GM23338 (cell line): ENCODE results near the gene DAB1. TPM values are rescaled to one million over a fixed set of nuclear protein-coding genes. Genes with fewer than 3 reads are reported as not detected.

Experiments
- ATAC-seq: fragments of 200-7000 bp; cut with Tn5 transposase; 3 replicates; pipeline ENCODE4 v1.9.1; 2020
- DNase-seq: peaks from one replicate; pipeline ENCODE4 v3.0.0-alpha.2; 2015; ENCODE audit warnings: low spot score
- H2AFZ ChIP-seq: fragments of 200-600 bp; sonication (generic); 2 replicates; pipeline ENCODE4 v1.8.0; 2016; ENCODE audit warnings: antibody characterized with exemption, mild to moderate bottlenecking, moderate library complexity
- H3F3A ChIP-seq: fragments of 200-600 bp; sonication (generic); replicated peaks from 2 replicates; pipeline ENCODE4 v1.8.0; 2017; ENCODE audit warnings: antibody characterized with exemption, mixed run types, low read depth
- H3K27ac ChIP-seq: fragments of 200-600 bp; sonication (generic); 2 replicates; pipeline ENCODE4 v1.6.1; 2016; ENCODE audit warnings: low read depth
- H3K27me3 ChIP-seq: fragments of 200-600 bp; sonication (generic); 2 replicates; pipeline ENCODE4 v1.8.0; 2016; ENCODE audit warnings: mild to moderate bottlenecking, mixed run types, moderate library complexity; ENCODE audit not compliant: insufficient read depth
- H3K36me3 ChIP-seq: fragments of 200-600 bp; sonication (generic); 2 replicates; pipeline ENCODE4 v1.8.0; 2016; ENCODE audit warnings: mild to moderate bottlenecking; ENCODE audit not compliant: insufficient read depth
- H3K4me1 ChIP-seq: fragments of 200-600 bp; sonication (generic); 2 replicates; pipeline ENCODE4 v1.8.0; 2016; ENCODE audit warnings: mild to moderate bottlenecking, moderate library complexity; ENCODE audit not compliant: insufficient read depth
- H3K4me2 ChIP-seq: fragments of 200-600 bp; sonication (generic); 2 replicates; pipeline ENCODE4 v1.7.1; 2017; ENCODE audit warnings: mixed run types
- H3K4me3 ChIP-seq: fragments of 200-600 bp; sonication (generic); 2 replicates; pipeline ENCODE4 v1.6.1; 2016; ENCODE audit warnings: mixed run types
- H3K79me2 ChIP-seq: fragments of 200-600 bp; sonication (generic); replicated peaks from 2 replicates; pipeline ENCODE4 v1.8.0; 2017; ENCODE audit warnings: mild to moderate bottlenecking; ENCODE audit not compliant: insufficient read depth
- H3K9me2 ChIP-seq: fragments of 200-600 bp; sonication (generic); 2 replicates; pipeline ENCODE4 v1.8.0; 2017; ENCODE audit not compliant: insufficient read depth
- H4K20me1 ChIP-seq: fragments of 200-600 bp; sonication (generic); replicated peaks from 2 replicates; pipeline ENCODE4 v1.8.0; 2017; ENCODE audit warnings: mild to moderate bottlenecking; ENCODE audit not compliant: insufficient read depth
- H3K27ac Mint-ChIP-seq: 2 replicates; pipeline ENCODE4 v1.8.0; 2020; ENCODE audit warnings: inconsistent platforms, mild to moderate bottlenecking, moderate library complexity, mixed read lengths
- H3K27me3 Mint-ChIP-seq: 3 replicates; pipeline ENCODE4 v1.8.0; 2022; ENCODE audit warnings: low read depth, mild to moderate bottlenecking, moderate library complexity, mixed read lengths, inconsistent platforms; ENCODE audit not compliant: insufficient read depth, poor library complexity
- H3K36me3 Mint-ChIP-seq: 3 replicates; pipeline ENCODE4 v1.8.0; 2021; ENCODE audit warnings: low read depth, mild to moderate bottlenecking, inconsistent platforms, moderate library complexity, mixed read lengths
- H3K4me1 Mint-ChIP-seq: 3 replicates; pipeline ENCODE4 v1.8.0; 2020; ENCODE audit warnings: mild to moderate bottlenecking, inconsistent platforms, mixed read lengths
- H3K4me3 Mint-ChIP-seq: 3 replicates; pipeline ENCODE4 v1.8.0; 2021; ENCODE audit warnings: moderate library complexity, mild to moderate bottlenecking, inconsistent platforms, mixed read lengths
- H3K9me3 Mint-ChIP-seq: 3 replicates; pipeline ENCODE4 v1.8.0; 2020; ENCODE audit warnings: moderate library complexity, mild to moderate bottlenecking, inconsistent platforms, mixed read lengths
- CREB1 ChIP-seq: fragments of 250-450 bp; sonication (Bioruptor Pico); IDR thresholded peaks from 2 replicates; pipeline ENCODE4 v1.5.0; 2020; ENCODE audit warnings: low read depth, mild to moderate bottlenecking, moderate library complexity
- EZH2phosphoT487 ChIP-seq: fragments of 200-600 bp; sonication (generic); IDR thresholded peaks from one replicate; pipeline ENCODE4 v1.8.1; 2018; ENCODE audit warnings: antibody characterized with exemption; ENCODE audit not compliant: unreplicated experiment
- JUNB ChIP-seq: IDR thresholded peaks from one replicate; pipeline ENCODE4 v1.6.1; 2016; ENCODE audit warnings: antibody characterized with exemption; ENCODE audit not compliant: unreplicated experiment
- NANOG ChIP-seq: IDR thresholded peaks from 2 replicates; pipeline ENCODE4 v1.6.1; 2016; ENCODE audit warnings: antibody characterized with exemption, borderline replicate concordance
- POLR2AphosphoS5 ChIP-seq: IDR thresholded peaks from 2 replicates; pipeline ENCODE4 v1.6.1; 2016; ENCODE audit warnings: antibody characterized with exemption, low read depth
- ZNF114 ChIP-seq: fragments of 250-450 bp; sonication (Bioruptor Pico); IDR thresholded peaks from 2 replicates; pipeline ENCODE4 v1.5.0; 2020; ENCODE audit warnings: mild to moderate bottlenecking, moderate library complexity
- ZNF331 ChIP-seq: fragments of 250-450 bp; sonication (Bioruptor Pico); IDR thresholded peaks from 2 replicates; pipeline ENCODE4 v1.5.0; 2020; ENCODE audit warnings: low read depth, mild to moderate bottlenecking, moderate library complexity
- polyA plus RNA-seq: library from polyadenylated mRNA; unstranded; fragments of >200 nt; fragmentation: Nextera tagmentation; extraction: Ambion mirVana; gene quantifications from 2 replicates; pipeline ENCODE4 v1.2.1, GENCODE V29; 2016
- total RNA-seq: library from RNA; depleted of rRNA; stranded (reverse); fragments of >200 nt; shearing (Covaris generic); gene quantifications from 2 replicates; pipeline ENCODE4 v1.2.3, GENCODE V29; 2014
- TF ChIP-seq, protein P1 (sequence below): fragments of 250-450 bp; sonication (Bioruptor Pico); IDR thresholded peaks from 2 replicates; pipeline ENCODE4 v1.5.0; 2020; ENCODE audit warnings: mild to moderate bottlenecking, moderate library complexity
- TF ChIP-seq, protein P2 (sequence below): IDR thresholded peaks from 2 replicates; pipeline ENCODE4 v1.6.1; 2016; ENCODE audit warnings: antibody characterized with exemption
- TF ChIP-seq, protein P3 (sequence below): IDR thresholded peaks from one replicate; pipeline ENCODE4 v1.6.1; 2018; ENCODE audit warnings: antibody characterized with exemption; ENCODE audit not compliant: unreplicated experiment
- TF ChIP-seq, protein P4 (sequence below), 2 experiments: fragments of 200-600 bp in 1 of 2; sonication (generic) in 1 of 2; conservative IDR thresholded peaks; 2 replicates each; pipeline versions ENCODE4 v1.5.1 to v1.6.1; 2016 to 2017; ENCODE audit warnings: antibody characterized with exemption in 2 of 2, low read depth in 2 of 2, mild to moderate bottlenecking in 2 of 2, moderate library complexity in 1 of 2

Gene DAB1
- total and polyA plus RNA-seq, 2 experiments from 2014 or later: 12.8 to 14.5 TPM

DNA sequence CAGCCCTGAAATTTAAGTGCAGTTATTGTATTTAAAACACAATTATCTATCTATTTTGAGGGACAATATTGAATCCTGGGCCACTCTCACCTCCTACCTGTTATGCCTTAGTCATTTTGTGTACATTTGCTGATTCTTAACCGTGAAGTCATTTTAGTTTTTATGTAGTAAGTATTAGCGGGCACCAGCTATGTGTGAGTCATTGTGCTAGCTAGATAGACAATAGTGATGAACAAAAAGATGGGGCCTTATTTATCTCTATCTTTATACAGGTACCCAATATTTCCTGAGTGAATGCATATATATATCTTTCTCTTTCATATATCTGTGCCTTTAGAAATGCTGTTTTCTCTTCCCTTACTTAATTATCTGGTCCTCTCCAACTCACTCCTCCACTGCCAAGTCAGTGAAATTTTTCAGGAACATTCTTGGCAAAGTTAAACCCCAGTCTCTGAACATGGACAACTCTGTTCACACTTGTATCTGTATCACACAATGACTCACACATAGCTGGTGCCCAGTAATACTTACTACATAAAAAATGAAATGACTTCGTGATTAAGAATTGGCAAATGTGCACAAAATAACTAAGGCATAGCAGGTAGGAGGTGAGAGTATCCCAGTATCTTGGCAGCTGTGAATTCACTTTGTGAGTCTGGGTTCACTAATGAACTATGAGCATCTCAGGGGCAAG is 292.0 kb downstream of the DAB1 start:
- no peak overlapping the region for H3K27ac Mint-ChIP-seq
- H3K27me3 Mint-ChIP-seq: no peaks in the 10 kb centered on the region
- peaks cover 5% of the 10 kb centered on the region; the same call in 2 of the 3 replicates for H3K4me1 Mint-ChIP-seq
- H3K36me3 ChIP-seq: no peaks in the 10 kb centered on the region
- DNase-seq (no peak), ATAC-seq (no peak)
- no peaks in the 10 kb centered on the region for H3K79me2 ChIP-seq
- H3F3A ChIP-seq: no peaks in the 10 kb centered on the region
- H3K4me2 ChIP-seq: no peak overlapping the region
- no peaks in the 10 kb centered on the region for H4K20me1 ChIP-seq
- H3K27ac ChIP-seq: no peak overlapping the region
- no peaks in the 10 kb centered on the region for H3K9me3 Mint-ChIP-seq
- TF ChIP-seq, protein P1, sequence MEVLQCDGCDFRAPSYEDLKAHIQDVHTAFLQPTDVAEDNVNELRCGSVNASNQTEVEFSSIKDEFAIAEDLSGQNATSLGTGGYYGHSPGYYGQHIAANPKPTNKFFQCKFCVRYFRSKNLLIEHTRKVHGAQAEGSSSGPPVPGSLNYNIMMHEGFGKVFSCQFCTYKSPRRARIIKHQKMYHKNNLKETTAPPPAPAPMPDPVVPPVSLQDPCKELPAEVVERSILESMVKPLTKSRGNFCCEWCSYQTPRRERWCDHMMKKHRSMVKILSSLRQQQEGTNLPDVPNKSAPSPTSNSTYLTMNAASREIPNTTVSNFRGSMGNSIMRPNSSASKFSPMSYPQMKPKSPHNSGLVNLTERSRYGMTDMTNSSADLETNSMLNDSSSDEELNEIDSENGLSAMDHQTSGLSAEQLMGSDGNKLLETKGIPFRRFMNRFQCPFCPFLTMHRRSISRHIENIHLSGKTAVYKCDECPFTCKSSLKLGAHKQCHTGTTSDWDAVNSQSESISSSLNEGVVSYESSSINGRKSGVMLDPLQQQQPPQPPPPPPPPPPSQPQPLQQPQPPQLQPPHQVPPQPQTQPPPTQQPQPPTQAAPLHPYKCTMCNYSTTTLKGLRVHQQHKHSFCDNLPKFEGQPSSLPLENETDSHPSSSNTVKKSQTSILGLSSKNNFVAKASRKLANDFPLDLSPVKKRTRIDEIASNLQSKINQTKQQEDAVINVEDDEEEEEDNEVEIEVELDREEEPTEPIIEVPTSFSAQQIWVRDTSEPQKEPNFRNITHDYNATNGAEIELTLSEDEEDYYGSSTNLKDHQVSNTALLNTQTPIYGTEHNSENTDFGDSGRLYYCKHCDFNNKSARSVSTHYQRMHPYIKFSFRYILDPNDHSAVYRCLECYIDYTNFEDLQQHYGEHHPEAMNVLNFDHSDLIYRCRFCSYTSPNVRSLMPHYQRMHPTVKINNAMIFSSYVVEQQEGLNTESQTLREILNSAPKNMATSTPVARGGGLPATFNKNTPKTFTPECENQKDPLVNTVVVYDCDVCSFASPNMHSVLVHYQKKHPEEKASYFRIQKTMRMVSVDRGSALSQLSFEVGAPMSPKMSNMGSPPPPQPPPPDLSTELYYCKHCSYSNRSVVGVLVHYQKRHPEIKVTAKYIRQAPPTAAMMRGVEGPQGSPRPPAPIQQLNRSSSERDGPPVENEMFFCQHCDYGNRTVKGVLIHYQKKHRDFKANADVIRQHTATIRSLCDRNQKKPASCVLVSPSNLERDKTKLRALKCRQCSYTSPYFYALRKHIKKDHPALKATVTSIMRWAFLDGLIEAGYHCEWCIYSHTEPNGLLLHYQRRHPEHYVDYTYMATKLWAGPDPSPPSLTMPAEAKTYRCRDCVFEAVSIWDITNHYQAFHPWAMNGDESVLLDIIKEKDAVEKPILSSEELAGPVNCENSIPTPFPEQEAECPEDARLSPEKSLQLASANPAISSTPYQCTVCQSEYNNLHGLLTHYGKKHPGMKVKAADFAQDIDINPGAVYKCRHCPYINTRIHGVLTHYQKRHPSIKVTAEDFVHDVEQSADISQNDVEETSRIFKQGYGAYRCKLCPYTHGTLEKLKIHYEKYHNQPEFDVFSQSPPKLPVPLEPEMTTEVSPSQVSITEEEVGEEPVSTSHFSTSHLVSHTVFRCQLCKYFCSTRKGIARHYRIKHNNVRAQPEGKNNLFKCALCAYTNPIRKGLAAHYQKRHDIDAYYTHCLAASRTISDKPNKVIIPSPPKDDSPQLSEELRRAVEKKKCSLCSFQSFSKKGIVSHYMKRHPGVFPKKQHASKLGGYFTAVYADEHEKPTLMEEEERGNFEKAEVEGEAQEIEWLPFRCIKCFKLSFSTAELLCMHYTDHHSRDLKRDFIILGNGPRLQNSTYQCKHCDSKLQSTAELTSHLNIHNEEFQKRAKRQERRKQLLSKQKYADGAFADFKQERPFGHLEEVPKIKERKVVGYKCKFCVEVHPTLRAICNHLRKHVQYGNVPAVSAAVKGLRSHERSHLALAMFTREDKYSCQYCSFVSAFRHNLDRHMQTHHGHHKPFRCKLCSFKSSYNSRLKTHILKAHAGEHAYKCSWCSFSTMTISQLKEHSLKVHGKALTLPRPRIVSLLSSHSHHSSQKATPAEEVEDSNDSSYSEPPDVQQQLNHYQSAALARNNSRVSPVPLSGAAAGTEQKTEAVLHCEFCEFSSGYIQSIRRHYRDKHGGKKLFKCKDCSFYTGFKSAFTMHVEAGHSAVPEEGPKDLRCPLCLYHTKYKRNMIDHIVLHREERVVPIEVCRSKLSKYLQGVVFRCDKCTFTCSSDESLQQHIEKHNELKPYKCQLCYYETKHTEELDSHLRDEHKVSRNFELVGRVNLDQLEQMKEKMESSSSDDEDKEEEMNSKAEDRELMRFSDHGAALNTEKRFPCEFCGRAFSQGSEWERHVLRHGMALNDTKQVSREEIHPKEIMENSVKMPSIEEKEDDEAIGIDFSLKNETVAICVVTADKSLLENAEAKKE (CRISPR knock-in tag): no peak
- TF ChIP-seq JUNB (no peak), ZNF331 (no peak), NANOG (no peak), ZNF114 (CRISPR knock-in tag) (no peak), POLR2AphosphoS5 (no peak), CREB1 (CRISPR knock-in tag) (no peak), EZH2phosphoT487 (no peak)
- TF ChIP-seq, protein P2, sequence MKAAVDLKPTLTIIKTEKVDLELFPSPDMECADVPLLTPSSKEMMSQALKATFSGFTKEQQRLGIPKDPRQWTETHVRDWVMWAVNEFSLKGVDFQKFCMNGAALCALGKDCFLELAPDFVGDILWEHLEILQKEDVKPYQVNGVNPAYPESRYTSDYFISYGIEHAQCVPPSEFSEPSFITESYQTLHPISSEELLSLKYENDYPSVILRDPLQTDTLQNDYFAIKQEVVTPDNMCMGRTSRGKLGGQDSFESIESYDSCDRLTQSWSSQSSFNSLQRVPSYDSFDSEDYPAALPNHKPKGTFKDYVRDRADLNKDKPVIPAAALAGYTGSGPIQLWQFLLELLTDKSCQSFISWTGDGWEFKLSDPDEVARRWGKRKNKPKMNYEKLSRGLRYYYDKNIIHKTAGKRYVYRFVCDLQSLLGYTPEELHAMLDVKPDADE: no peak
- TF ChIP-seq, protein P3, sequence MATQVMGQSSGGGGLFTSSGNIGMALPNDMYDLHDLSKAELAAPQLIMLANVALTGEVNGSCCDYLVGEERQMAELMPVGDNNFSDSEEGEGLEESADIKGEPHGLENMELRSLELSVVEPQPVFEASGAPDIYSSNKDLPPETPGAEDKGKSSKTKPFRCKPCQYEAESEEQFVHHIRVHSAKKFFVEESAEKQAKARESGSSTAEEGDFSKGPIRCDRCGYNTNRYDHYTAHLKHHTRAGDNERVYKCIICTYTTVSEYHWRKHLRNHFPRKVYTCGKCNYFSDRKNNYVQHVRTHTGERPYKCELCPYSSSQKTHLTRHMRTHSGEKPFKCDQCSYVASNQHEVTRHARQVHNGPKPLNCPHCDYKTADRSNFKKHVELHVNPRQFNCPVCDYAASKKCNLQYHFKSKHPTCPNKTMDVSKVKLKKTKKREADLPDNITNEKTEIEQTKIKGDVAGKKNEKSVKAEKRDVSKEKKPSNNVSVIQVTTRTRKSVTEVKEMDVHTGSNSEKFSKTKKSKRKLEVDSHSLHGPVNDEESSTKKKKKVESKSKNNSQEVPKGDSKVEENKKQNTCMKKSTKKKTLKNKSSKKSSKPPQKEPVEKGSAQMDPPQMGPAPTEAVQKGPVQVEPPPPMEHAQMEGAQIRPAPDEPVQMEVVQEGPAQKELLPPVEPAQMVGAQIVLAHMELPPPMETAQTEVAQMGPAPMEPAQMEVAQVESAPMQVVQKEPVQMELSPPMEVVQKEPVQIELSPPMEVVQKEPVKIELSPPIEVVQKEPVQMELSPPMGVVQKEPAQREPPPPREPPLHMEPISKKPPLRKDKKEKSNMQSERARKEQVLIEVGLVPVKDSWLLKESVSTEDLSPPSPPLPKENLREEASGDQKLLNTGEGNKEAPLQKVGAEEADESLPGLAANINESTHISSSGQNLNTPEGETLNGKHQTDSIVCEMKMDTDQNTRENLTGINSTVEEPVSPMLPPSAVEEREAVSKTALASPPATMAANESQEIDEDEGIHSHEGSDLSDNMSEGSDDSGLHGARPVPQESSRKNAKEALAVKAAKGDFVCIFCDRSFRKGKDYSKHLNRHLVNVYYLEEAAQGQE: no peak
- TF ChIP-seq, protein P4, sequence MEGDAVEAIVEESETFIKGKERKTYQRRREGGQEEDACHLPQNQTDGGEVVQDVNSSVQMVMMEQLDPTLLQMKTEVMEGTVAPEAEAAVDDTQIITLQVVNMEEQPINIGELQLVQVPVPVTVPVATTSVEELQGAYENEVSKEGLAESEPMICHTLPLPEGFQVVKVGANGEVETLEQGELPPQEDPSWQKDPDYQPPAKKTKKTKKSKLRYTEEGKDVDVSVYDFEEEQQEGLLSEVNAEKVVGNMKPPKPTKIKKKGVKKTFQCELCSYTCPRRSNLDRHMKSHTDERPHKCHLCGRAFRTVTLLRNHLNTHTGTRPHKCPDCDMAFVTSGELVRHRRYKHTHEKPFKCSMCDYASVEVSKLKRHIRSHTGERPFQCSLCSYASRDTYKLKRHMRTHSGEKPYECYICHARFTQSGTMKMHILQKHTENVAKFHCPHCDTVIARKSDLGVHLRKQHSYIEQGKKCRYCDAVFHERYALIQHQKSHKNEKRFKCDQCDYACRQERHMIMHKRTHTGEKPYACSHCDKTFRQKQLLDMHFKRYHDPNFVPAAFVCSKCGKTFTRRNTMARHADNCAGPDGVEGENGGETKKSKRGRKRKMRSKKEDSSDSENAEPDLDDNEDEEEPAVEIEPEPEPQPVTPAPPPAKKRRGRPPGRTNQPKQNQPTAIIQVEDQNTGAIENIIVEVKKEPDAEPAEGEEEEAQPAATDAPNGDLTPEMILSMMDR (conservative IDR thresholded peaks at IDR 0.05; ENCODE audit: low read depth in 2 of 2): no peak
- H3K4me1 ChIP-seq: no peaks in the 10 kb centered on the region; the same call in 1 of the 2 replicates
- H3K27me3 ChIP-seq: no peaks in the 10 kb centered on the region
- H2AFZ ChIP-seq: no peak overlapping the region
- H3K4me3 ChIP-seq: no peak overlapping the region
- H3K9me2 ChIP-seq: no peaks in the 10 kb centered on the region
- no peaks in the 10 kb centered on the region for H3K36me3 Mint-ChIP-seq
- H3K4me3 Mint-ChIP-seq: no peak overlapping the region
